ENCODE measurements around the gene PARP16. TPM values are rescaled to one million over a fixed set of nuclear protein-coding genes. Genes with fewer than 3 reads are reported as not detected.

The PARP16 gene
- total and polyA plus RNA-seq, 9 of the 15 experiments (the other 6 are each of a cell fraction or from before 2014, with no cell fraction given): 3.0 to 9.9 (median 5.8) TPM

DNA sequence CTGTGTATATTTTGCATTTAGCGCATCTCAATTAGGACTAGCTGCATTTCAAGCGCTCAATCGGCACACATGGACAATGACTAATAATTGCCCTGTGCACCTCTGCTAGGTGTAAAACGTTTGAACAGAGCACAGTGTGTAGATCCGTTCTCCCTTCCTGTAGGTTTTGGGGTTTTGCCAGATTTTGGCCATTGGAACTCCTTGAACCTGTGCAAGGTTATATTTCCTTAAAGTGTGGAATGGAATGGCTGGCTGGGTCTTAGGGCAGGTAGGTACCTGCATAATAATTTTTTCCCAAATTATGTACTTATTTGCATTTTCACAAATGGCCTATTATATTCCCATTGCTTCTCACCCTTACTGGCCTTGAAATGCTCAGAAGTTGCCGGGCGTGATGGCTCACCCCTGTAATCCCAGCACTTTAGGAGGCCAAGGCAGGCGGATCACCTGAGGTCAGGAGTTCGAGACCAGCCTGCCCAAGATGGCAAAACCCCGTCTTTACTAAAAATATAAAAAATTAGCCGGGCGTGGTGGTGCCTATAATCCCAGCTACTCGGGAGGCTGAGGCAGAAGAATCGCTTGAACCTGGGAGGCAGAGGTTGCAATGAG, 18.6 kb upstream of the PARP16 start (continued):
- TF ChIP-seq, protein P1, sequence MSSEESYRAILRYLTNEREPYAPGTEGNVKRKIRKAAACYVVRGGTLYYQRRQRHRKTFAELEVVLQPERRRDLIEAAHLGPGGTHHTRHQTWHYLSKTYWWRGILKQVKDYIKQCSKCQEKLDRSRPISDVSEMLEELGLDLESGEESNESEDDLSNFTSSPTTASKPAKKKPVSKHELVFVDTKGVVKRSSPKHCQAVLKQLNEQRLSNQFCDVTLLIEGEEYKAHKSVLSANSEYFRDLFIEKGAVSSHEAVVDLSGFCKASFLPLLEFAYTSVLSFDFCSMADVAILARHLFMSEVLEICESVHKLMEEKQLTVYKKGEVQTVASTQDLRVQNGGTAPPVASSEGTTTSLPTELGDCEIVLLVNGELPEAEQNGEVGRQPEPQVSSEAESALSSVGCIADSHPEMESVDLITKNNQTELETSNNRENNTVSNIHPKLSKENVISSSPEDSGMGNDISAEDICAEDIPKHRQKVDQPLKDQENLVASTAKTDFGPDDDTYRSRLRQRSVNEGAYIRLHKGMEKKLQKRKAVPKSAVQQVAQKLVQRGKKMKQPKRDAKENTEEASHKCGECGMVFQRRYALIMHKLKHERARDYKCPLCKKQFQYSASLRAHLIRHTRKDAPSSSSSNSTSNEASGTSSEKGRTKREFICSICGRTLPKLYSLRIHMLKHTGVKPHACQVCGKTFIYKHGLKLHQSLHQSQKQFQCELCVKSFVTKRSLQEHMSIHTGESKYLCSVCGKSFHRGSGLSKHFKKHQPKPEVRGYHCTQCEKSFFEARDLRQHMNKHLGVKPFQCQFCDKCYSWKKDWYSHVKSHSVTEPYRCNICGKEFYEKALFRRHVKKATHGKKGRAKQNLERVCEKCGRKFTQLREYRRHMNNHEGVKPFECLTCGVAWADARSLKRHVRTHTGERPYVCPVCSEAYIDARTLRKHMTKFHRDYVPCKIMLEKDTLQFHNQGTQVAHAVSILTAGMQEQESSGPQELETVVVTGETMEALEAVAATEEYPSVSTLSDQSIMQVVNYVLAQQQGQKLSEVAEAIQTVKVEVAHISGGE (CRISPR knock-in tag; IDR thresholded peaks at IDR 0.05): peak in 1 of 3 experiments; percentile 95; a peak in 1 of 6 replicates
- TF ChIP-seq BCOR (IDR thresholded peaks at IDR 0.05): peak; percentile 3; the same call in 1 of the 2 replicates
- TF ChIP-seq SREBF1 (IDR thresholded peaks at IDR 0.05; ENCODE audit: borderline replicate concordance, low read depth, low read length): no peak

DNA sequence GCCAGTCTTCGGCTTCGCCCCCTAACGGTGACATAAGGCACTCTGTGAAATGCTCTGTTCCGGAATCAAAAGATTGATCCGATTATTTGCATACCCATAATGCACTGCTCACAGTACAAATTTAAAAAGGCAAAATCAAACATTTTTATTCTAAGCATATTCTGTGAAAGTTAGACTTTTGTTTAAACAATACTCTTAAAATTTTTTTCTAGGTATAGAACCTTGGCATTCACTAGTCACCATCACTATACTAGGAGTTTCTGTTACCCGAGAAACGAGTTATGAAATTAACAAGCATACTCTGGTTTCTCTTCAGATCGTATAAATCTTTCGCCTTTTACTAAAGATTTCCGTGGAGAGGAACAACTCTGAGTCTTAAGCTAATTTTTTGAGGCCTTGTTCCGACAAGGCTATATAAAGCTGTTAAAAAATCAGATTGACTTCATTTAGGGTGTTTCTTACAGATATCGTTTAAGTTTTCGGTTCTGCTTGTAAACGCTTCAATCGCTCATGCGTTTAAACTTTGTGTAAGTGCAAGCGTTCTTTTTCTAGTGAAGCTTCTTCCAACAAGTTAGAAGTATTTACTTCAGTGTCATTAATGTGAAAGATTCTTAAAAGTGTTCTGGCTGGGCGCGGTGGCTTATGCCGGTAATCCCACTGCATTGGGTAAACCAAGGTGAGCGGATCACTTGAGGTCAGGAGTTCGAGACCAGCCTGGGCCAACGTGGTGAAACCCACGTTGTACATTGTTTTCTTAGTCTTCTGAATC, 17.9 kb upstream of the PARP16 start, which contains the start of gene RNU5B-1:
Gene RNU5B-1 (plus strand): TSS at position 297 of the 769 bp plus-strand sequence.
- DNase-seq (ENCODE audit: extremely low read depth in 1 of 4, low spot score in 3 of 4): peak; percentile 76 to 93 (median 80)
- ChIA-PET CTCF (ENCODE audit: low intra/inter-chr PET ratio) (interaction anchor here (0.6 to 1.4 kb wide), 3 partner anchors 116 to 251 kb away, joined by 3 to 9 read pairs (median 4); no protein-coding TSS in a partner anchor), POLR2A (interaction anchor here (0.6 to 3.5 kb wide), 124 partner anchors 9 to 1571 kb away, joined by 3 to 194 read pairs (median 4); partner anchors contain the start of genes CILP, CLPX, INTS14 and PARP16)
- no peaks in the 10 kb centered on the region for H3K36me3 ChIP-seq (ENCODE audit: control insufficient read depth, insufficient read depth, low read length)
- peak within 1 kb of the TSS; percentile 94 for H2AFZ ChIP-seq (ENCODE audit: low read depth, low read length)
- BruUV-seq (replicated peaks): TSS peak; percentile 99
- peaks cover 14 to 15% of the 10 kb centered on the region in 2 experiments for H3K4me1 ChIP-seq (replicated peaks in 1 of 2; ENCODE audit: control insufficient read depth in 2 of 2, insufficient read depth in 2 of 2, low read length in 2 of 2)
- no peaks in the 10 kb centered on the region for H4K20me1 ChIP-seq (replicated peaks; ENCODE audit: control insufficient read depth, insufficient read depth, low read length)
- H3K9me1 ChIP-seq (ENCODE audit: control insufficient read depth, insufficient read depth, low read length): no peaks in the 10 kb centered on the region
- intact Hi-C loops (cut with micrococcal nuclease): loop anchor here (1.0 to 5.0 kb wide), 3 partner anchors 8 to 252 kb away; partner anchors contain the start of gene RNU5A-1
- peak within 1 kb of the TSS; percentile 77 for H3K4me2 ChIP-seq (ENCODE audit: insufficient read depth, low read length)
- FAIRE-seq: peak; percentile 97
- no peaks in the 10 kb centered on the region for H3K79me2 ChIP-seq (ENCODE audit: control insufficient read depth, insufficient read depth, low read length)
- peaks cover 2% of the 10 kb centered on the region; the same call in 1 of the 2 replicates for H3K9me3 ChIP-seq (replicated peaks; ENCODE audit: control insufficient read depth, insufficient read depth, low read depth, low read length)
- H3K27ac ChIP-seq (ENCODE audit: extremely low read depth, low read depth, low read length): peak within 1 kb of the TSS; percentile 93
- H3K27me3 ChIP-seq (ENCODE audit: control insufficient read depth in 2 of 2, insufficient read depth in 2 of 2, low read length in 2 of 2): no peaks in the 10 kb centered on the region
- H3K4me3 ChIP-seq: peak within 1 kb of the TSS; percentile 28
- peak; percentile 92 for ATAC-seq
- WGBS (ENCODE audit: insufficient coverage, low coverage, missing lambda C conversion rate): under 1% methylated on average over 24 of the region's 24 CpGs
- in situ Hi-C loops (cut with MboI): no loop called here
- peak within 1 kb of the TSS; percentile 76 to 84; a peak in 3 of 4 replicates for H3K9ac ChIP-seq (ENCODE audit: insufficient read depth in 1 of 2, low read depth in 2 of 2, low read length in 2 of 2)
- TF ChIP-seq NCOA6 (IDR thresholded peaks at IDR 0.05): peak; percentile 82
- TF ChIP-seq ZNF165 (CRISPR knock-in tag; IDR thresholded peaks at IDR 0.05; ENCODE audit: borderline replicate concordance): 0 out of 2 replicates have a peak, but pooled peaks have one; percentile 20
- peak; percentile 70 for TF ChIP-seq EP400 (IDR thresholded peaks at IDR 0.05)
- peak; percentile 52; the same call in 1 of the 2 replicates for TF ChIP-seq RAD51 (IDR thresholded peaks at IDR 0.05; ENCODE audit: borderline replicate concordance, low read depth)
- TF ChIP-seq, protein P2, sequence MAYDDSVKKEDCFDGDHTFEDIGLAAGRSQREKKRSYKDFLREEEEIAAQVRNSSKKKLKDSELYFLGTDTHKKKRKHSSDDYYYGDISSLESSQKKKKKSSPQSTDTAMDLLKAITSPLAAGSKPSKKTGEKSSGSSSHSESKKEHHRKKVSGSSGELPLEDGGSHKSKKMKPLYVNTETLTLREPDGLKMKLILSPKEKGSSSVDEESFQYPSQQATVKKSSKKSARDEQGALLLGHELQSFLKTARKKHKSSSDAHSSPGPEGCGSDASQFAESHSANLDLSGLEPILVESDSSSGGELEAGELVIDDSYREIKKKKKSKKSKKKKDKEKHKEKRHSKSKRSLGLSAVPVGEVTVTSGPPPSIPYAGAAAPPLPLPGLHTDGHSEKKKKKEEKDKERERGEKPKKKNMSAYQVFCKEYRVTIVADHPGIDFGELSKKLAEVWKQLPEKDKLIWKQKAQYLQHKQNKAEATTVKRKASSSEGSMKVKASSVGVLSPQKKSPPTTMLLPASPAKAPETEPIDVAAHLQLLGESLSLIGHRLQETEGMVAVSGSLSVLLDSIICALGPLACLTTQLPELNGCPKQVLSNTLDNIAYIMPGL (CRISPR knock-in tag; IDR thresholded peaks at IDR 0.05): peak; percentile 37; the same call in 1 of the 2 replicates
- no peak for TF ChIP-seq CCNT2 (IDR thresholded peaks at IDR 0.05; ENCODE audit: borderline replicate concordance, extremely low read depth, insufficient read length, low read depth, low read length)
- peak; percentile 98 for TF ChIP-seq ZNF696 (CRISPR knock-in tag; conservative IDR thresholded peaks at IDR 0.05)
- TF ChIP-seq, protein P3, sequence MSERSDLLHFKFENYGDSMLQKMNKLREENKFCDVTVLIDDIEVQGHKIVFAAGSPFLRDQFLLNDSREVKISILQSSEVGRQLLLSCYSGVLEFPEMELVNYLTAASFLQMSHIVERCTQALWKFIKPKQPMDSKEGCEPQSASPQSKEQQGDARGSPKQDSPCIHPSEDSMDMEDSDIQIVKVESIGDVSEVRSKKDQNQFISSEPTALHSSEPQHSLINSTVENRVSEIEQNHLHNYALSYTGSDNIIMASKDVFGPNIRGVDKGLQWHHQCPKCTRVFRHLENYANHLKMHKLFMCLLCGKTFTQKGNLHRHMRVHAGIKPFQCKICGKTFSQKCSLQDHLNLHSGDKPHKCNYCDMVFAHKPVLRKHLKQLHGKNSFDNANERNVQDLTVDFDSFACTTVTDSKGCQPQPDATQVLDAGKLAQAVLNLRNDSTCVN (CRISPR knock-in tag; IDR thresholded peaks at IDR 0.05): peak; percentile 99

All from K562 (cell line).